Measurements from ENCODE around the gene NGDN. TPM values are rescaled to one million over a fixed set of nuclear protein-coding genes. Genes with fewer than 3 reads are reported as not detected.

Gene NGDN
- total RNA-seq, 1 experiment from 2014 or later = 42.0 TPM

DNA sequence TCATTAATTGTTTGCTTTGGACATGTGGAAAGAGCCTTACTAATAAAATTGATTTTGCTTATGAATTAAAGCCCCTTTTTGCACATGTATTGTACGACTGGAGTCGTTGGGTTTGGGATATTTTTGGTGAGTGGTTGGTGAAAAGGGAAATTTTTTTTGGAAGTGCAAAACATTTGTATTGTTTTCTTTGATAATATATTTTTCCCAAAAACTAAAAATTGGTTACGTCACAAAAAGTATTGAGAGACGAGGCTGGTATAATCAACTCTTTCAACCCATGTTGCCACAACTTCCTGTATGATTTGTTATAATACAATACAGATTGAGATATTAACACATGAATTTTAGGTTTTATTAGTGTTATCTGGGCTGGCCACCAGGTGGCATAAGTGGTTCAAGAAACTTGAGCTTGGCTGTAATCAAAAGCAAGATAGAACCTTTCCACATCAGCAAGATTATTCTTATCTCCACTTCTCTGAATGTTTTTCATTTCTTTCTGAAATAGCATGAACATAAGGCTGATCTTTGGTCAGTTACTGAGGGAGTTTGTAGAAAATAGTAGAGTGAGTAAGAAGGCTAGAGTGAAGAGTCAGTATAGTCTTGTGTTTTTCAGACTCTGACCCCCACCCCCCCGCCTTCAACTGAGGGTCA lies 8.7 kb downstream of the NGDN start:
- no peak overlapping the region for H2AFZ ChIP-seq (ENCODE audit: low read depth, low read length, poor library complexity, severe bottlenecking)
- H3K36me3 ChIP-seq (ENCODE audit: control insufficient read depth in 1 of 2, insufficient read depth in 2 of 2, low read length in 2 of 2) = peaks cover 41% of the 10 kb centered on the region in 2 experiments
- intact Hi-C loops (cut with micrococcal nuclease) = loop anchor here (1.0 to 5.0 kb wide), 2 partner anchors 64 to 84 kb away; no protein-coding TSS in a partner anchor
- H3K27ac ChIP-seq (ENCODE audit: low read depth, low read length) = no peak overlapping the region
- TF ChIP-seq POLR2A (IDR thresholded peaks at IDR 0.05; ENCODE audit: borderline replicate concordance, extremely low read depth, insufficient read depth, insufficient read length) = no peak
- no peak for TF ChIP-seq CEBPB (IDR thresholded peaks at IDR 0.05; ENCODE audit: low read depth)
- peak; percentile 63 to 80 (median 66) for TF ChIP-seq CTCF (IDR thresholded peaks at IDR 0.05 in 2 of 3, conservative IDR thresholded peaks at IDR 0.05 in 1 of 3; ENCODE audit: borderline replicate concordance in 1 of 3, insufficient read depth in 1 of 3, low read depth in 2 of 3, low read length in 2 of 3)
- no peak for TF ChIP-seq YY1 (IDR thresholded peaks at IDR 0.05; ENCODE audit: extremely low read depth, insufficient replicate concordance, low read depth, low read length)
- peak; percentile 76 for TF ChIP-seq RAD21 (IDR thresholded peaks at IDR 0.05; ENCODE audit: low read depth)
- H3K9me2 ChIP-seq (ENCODE audit: insufficient read depth) = no peaks in the 10 kb centered on the region
- CTCF ChIA-PET = interaction anchor here (0.9 to 6.0 kb wide), 10 partner anchors 11 to 111 kb away, joined by 3 to 69 read pairs (median 5); partner anchors contain the start of gene AP1G2
- peak; percentile 51 for DNase-seq (ENCODE audit: low read depth, low spot score)
- H3K79me2 ChIP-seq (ENCODE audit: insufficient read depth, low read length) = peaks cover 5% of the 10 kb centered on the region
- no peaks in the 10 kb centered on the region for H3K4me1 ChIP-seq (ENCODE audit: control insufficient read depth in 1 of 2, insufficient read depth in 2 of 2, low read length in 2 of 2)
- H3K27me3 ChIP-seq (ENCODE audit: insufficient read depth, low read length) = no peaks in the 10 kb centered on the region
- H3K4me2 ChIP-seq (ENCODE audit: low read length) = no peak overlapping the region
- POLR2A ChIA-PET = no interaction called here
- H3K9ac ChIP-seq (ENCODE audit: low read length) = no peak overlapping the region
- H3K4me3 ChIP-seq (replicated peaks in 1 of 2; ENCODE audit: low read depth in 1 of 2, low read length in 2 of 2) = no peak overlapping the region
- RAD21 ChIA-PET (ENCODE audit: low non-redundant PET in 1 of 2, low total read pairs in 2 of 2, uncharacterized antibody in 2 of 2, unreplicated experiment in 2 of 2) = interaction anchor here in 1 of 2 experiments (0.8 to 0.9 kb wide), 2 partner anchors 80 to 85 kb away, joined by 6 read pairs; no protein-coding TSS in a partner anchor
- H3K9me3 ChIP-seq (ENCODE audit: control insufficient read depth in 1 of 2, insufficient read depth in 1 of 2, low read depth in 1 of 2, low read length in 2 of 2) = no peaks in the 10 kb centered on the region
- no TSS peak for BruUV-seq (replicated peaks)
- ATAC-seq = peak; percentile 71
- H4K20me1 ChIP-seq (ENCODE audit: insufficient read depth) = no peaks in the 10 kb centered on the region

All from HCT116 (cell line).